ENCODE results near the gene METRN.

METRN gene
- total RNA-seq = 5.5 to 6.3 reads per million in 2 experiments

- DNase-seq (ENCODE audit: low read depth) = peak; percentile 82
These were observed at the start of gene METRN for GRCh38 chr16:714558-715476. Gene METRN (plus strand): TSS chr16:715118. CDS start chr16:715290, 172 bp downstream.

- DNase-seq (ENCODE audit: low read depth) = no peak
These were observed 48.3 kb upstream of the METRN start for GRCh38 chr16:666572-666971.

GRCh38 chr16:667113-667779, 47.7 kb upstream of the METRN start:
- no peak for DNase-seq (ENCODE audit: low read depth)

- DNase-seq (ENCODE audit: low read depth) = peak; percentile 75
These were observed 47.0 kb upstream of the METRN start, which contains the start of gene RHOT2 for GRCh38 chr16:667780-668518. Gene RHOT2 (plus strand): TSS chr16:668132. CDS start chr16:668200, 68 bp downstream.

- no peak for DNase-seq (ENCODE audit: low read depth)
These were observed 46.3 kb upstream of the METRN start for GRCh38 chr16:668519-669171.

- DNase-seq (ENCODE audit: low read depth) = no peak
These were observed 45.3 kb upstream of the METRN start for GRCh38 chr16:669666-670065.

GRCh38 chr16:670485-671352, 44.2 kb upstream of the METRN start:
- DNase-seq (ENCODE audit: low read depth) = no peak

GRCh38 chr16:671353-672131, 43.4 kb upstream of the METRN start:
- no peak for DNase-seq (ENCODE audit: low read depth)

- no peak for DNase-seq (ENCODE audit: low read depth)
These were observed 42.5 kb upstream of the METRN start for GRCh38 chr16:672371-672770.

- no peak for DNase-seq (ENCODE audit: low read depth)
These were observed 42.1 kb upstream of the METRN start for GRCh38 chr16:672851-673250.

GRCh38 chr16:673399-673991, 41.4 kb upstream of the METRN start:
- DNase-seq (ENCODE audit: low read depth) = no peak

GRCh38 chr16:674214-674881, 40.6 kb upstream of the METRN start:
- DNase-seq (ENCODE audit: low read depth) = no peak

- no peak for DNase-seq (ENCODE audit: low read depth)
These were observed 39.7 kb upstream of the METRN start, which contains the start of gene RHBDL1 for GRCh38 chr16:674968-675883. Gene RHBDL1 (plus strand): TSS chr16:675671. CDS start chr16:675791, 120 bp downstream.

GRCh38 chr16:675884-676564, 38.9 kb upstream of the METRN start:
- DNase-seq (ENCODE audit: low read depth) = no peak

- DNase-seq (ENCODE audit: low read depth) = no peak
These were observed 38.4 kb upstream of the METRN start for GRCh38 chr16:676565-676902.

- no peak for DNase-seq (ENCODE audit: low read depth)
These were observed 38.0 kb upstream of the METRN start for GRCh38 chr16:676913-677312.
